Activated CD4-positive, alpha-beta T cell treated with anti-CD3 and anti-CD28 coated beads, Interleukin-10, Interleukin-2, amounts not matched to agents 100 ng/mL and 50 ng/mL, durations not matched to agents 16 hours and 8 hours (primary cell): ENCODE results near the gene AKT1S1.
"Not testable (repeated sequence)": the region's sequence is repeated elsewhere in the genome, so short reads cannot be mapped to it uniquely, and the experiment has no call there.

Experiments used
- DNase-seq: peaks from one replicate; pipeline ENCODE4 v3.0.0-alpha.2; 2020

AKT1S1 gene

DNA sequence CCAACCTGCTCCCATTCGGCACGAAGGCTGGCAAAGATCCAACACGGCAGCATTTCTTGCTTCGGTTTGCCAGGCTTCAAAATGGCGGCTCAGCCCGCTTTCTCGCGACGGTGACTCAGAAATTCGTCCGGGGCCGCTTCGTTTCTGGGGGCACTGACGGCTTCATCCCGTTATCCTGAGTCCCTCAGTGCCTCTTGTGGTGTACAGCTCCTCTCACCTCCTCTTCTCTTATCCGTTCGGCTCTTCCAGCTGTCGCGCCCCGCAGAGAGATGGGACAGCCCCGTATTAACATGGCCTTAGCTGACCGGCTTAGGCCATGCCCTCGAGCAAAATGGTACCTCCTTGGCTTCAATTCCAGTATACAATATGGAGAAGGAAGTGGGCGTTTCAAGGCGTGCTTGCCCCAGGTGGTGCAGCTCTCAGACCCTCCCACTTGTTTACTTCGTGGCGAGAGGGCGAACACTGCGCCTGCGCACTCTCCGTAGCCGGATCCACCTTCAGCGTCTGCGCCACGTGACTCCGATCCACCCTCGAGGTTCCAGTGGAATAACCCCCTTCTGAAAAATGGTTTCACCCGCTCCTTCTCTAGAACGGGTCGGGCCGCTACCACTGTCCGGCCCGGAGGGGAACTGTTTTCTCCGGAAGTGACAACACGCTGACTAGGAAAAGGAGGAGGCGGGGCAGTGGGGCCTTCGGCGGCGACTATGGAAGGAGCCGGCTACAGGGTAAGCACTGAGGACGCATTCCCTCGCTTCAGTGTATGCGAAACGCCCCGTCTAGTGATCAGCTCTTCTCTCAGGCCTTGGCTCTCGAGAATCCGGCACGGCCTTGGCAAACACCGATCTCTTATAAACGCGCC lies at the start of gene AKT1S1, which contains the start of gene TBC1D17:
Gene AKT1S1 (minus strand): TSS at position 336 of the 859 bp plus-strand sequence. CDS start 4,060 bp downstream, outside the sequence.
Gene TBC1D17 (plus strand): TSS at position 683 of the 859 bp plus-strand sequence. CDS start 22 bp downstream, at position 705.
- peak; percentile 99 for DNase-seq

DNA sequence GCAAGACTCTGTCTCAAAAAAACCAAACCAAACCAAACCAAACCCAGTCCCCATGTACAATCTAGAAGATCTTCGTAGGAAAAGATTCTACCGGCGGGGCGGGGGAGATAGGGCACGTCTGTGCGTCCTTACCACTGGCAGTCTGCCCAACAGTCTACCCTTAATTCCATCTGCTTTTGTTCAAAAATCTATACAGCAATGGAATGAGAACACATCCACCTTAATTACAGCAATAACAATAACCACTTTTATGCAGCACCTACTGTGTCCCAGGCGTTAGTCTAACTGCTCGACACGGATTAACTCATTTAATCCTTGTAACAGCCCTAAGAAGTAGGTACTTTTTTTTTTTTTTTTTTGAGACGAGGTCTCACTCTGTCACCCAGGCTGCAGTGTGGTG lies 49.4 kb upstream of the AKT1S1 start:
- DNase-seq: no peak

DNA sequence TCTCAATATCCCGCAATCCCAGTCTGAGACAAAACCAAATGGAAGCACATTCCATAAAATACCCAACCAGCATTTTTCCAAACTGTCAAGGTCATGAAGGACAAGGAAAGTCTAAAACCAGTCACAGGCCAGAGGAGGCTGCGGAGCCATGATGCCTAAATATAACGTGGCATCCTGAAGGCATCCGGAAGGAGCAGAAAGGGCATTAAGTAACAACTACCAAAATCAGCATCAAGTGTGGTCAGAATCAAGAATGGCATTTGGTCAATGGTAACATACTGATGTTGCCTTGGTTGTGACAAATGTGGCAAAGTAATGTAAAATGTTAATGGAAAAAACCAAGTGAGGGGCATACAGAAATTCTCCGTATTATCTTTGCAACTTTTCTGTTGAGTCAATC lies 48.3 kb upstream of the AKT1S1 start:
- no peak for DNase-seq

DNA sequence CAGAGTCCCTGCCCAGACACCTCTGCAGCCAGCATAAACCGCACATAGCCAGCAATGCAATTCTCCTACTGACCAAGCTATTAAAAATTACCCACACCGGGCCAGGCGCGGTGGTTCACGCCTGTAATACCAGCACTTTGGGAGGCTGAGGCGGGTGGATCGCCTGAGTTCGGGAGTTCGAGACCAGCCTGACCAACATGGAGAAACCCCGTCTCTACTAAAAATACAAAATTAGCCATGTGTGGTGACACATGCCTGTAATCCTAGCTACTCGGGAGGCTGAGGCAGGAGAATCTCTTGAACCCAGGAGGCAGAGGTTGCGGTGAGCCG lies 47.7 kb upstream of the AKT1S1 start:
- not testable (repeated sequence) for DNase-seq

DNA sequence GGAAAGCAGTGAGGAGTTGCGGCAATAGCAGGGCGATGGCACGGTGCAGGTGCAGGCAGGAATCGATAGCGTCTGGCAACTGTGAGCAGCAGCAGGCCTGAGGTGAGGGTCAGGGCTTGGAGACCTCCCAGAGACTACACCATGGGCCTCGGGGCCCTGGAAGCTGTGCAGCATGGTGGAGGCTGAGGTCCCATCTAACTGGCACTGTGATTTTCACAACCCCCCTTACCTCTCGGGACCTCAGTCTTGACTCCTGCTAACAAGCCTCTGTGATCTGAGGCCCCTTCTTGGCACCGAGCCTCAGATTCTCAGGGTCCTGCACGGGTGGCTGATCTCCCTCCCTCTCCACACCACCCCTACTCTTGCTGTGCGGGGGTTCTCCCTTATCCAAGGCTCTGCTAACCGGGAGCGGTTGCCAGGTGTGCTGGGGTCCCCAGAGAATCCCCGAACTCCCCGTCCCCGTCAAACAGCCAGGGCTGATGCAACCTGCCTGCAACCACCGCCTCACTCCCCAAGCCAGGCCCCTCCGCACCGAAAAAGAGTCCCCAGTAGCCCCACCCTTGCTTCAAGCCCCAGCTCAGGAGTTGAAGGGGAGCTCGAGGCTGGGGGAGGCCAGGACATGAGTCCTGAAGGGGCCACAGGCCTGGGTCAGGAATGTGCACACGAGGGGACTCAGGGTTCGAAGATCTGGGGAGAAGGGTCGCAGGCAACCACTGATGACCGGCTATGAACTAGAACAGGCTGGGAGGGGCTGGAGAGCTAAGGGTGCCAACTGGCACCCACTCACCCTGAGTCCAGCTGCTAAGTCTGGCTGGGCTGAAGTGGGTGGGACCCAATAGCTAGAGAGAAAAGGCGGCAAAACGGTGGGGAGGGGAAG lies 47.1 kb upstream of the AKT1S1 start:
- no peak for DNase-seq

GRCh38 chr19:49923055-49924003 lies 46.2 kb upstream of the AKT1S1 start:
- no peak for DNase-seq

DNA sequence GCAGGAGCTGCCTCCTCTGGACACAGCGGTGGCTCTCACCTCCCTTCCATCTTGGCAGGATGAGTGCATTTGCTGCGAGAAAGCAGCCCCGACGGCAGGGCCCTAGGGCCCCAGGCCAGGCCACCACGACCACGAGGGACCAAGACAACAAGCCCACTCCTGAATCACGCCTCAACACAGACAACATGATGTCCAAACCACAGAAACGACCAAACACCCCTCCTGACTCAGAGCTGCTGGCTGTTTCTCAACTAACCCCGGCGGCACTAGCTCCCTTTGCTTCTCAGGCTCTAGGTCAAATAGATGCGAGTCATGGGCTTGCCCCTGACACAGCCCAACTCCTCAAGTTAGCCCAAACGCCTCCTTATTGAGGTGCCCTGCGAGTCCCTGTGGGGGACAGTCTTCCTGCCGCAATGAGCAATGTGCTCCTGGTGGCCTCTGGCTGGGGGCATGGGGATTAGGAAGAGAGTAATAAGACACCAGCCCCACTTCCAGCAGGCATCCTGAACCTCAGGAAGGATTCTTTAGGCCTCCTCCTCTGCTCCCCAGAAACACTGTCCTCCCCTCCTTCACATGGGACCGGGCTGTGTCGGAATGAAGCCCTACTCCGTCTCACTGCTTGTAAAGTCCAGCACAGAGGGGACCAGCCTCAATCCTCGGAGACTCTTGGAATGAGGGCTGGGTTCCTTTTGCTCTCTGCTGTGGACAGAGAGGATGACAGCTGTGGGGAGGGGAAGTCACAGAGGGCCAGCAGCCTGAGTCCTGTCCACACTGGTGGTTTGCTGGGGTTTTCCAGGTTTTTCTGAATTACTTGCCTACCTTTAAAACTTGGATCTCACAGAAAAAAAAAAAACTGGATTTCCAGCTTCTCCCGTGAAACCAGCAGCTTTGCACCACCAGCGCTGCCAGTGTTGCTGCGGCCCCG lies 45.0 kb upstream of the AKT1S1 start:
- peak; percentile 28 for DNase-seq

DNA sequence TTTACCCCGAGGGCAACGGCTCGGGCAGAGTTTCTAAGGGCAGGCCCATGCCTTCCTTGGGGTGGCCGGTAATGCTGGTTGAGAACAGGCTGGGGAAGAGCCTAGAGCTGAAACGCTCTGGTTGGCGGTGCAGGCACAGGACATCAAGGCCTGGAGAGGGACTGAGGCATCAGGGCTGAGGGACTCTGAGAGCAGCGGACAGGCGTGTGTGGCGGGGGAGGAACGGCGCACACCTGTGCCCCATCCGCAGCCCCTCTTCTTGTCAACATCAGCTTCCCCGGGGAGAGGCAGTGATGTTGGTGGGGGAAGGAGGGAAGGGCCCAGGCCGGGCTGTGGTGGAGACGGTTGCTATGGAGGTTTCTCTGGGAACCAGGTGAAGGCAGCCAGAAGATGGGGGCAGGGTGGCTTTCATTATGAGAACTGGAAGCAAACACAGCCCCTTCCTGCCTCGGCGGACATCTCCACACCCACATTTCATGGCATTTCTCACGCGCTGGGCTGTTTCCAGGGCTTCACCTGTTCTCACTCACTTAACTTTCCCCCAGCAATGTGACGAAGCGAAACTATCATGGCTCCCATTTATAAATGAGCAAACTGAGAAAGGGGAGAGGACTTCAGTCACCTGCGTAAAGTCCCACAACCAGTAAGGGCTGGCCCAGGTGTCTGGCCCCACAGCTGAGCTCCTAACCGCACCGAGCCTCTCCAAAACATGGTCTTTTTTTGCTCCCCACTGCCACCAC lies 43.6 kb upstream of the AKT1S1 start:
- no peak for DNase-seq

DNA sequence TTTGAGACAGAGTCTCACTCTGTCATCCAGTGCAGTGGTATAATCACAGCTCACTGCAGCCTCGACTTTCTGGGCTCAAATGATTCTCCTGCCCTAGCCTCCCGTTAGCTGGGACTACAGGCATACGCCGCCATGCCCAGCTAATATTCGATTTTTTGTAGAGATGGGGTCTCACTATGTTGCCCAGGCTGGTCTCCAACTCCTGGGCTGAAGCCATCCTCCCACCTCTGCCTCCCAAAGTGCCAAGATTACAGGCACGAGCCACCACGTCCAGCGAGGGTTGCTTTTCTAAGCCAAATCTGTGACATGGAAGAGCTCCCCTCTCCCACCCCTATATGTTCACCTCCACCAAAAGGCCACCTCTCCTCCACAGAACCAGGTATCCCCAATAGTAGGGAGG lies 40.9 kb upstream of the AKT1S1 start:
- no peak for DNase-seq

DNA sequence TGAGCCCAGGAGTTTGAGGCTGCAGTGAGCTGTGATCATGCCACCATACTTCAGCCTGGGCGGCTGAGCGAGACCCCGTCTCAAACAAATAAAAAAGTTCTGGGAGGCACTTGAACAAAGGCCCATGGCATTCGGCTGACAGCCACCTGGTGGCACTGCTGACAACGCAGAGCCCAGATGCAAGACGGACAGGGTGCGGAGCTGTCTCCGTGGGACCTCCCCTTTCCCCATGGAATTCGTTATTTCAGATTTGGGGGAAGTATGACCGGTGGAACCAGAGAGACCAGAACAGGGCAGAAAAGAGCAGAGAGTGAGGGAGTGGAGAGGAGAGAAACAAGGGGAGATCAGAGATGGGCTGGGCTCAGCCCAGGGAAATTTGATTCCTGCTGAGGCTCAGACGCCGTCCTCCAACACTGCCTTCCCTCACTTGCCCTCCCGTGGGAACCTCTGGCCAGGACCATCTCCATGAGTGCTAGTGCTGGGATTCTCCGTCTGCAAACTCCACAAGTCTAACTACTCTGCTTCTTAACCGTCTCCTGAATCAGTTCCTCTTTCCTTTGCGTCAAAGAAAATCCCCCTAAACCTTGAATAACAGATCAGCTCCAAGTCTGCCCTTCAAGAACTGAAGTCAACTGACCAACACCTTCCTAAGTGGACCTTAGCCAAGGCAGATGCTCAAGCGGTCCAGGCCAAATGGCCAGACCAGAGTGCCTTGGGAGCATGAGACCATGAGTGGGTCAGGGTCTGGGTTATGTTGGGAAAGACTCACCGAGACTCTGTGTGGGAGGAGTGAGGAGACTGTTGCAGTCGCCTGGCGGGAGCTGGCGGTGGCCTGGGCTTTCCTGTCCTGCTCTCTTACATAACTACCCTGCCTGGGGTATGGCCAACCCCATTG lies 39.9 kb upstream of the AKT1S1 start:
- no peak for DNase-seq

DNA sequence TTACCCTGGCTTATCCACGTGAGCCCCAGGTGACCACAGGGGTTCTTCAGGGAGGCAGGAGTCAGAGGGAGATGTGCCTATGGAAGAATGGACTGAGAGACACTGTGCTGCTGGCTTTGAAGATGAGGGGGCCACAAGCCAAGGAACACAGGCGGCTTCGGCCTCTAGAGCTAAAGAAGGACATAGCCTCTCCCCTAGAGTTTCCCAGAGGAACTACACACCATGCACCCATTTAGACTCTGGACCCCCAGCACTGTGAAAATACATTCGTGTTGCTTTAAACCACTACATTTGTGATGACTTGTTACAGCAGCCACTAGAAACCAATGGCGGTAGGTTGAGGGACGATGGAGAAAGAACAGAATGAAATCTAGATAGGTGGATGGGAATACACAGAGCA lies 38.1 kb upstream of the AKT1S1 start:
- DNase-seq: no peak

GRCh38 chr19:49913720-49914119 lies 36.6 kb upstream of the AKT1S1 start:
- no peak for DNase-seq

- no peak for DNase-seq
These were observed 36.0 kb upstream of the AKT1S1 start for GRCh38 chr19:49912965-49913685.

DNA sequence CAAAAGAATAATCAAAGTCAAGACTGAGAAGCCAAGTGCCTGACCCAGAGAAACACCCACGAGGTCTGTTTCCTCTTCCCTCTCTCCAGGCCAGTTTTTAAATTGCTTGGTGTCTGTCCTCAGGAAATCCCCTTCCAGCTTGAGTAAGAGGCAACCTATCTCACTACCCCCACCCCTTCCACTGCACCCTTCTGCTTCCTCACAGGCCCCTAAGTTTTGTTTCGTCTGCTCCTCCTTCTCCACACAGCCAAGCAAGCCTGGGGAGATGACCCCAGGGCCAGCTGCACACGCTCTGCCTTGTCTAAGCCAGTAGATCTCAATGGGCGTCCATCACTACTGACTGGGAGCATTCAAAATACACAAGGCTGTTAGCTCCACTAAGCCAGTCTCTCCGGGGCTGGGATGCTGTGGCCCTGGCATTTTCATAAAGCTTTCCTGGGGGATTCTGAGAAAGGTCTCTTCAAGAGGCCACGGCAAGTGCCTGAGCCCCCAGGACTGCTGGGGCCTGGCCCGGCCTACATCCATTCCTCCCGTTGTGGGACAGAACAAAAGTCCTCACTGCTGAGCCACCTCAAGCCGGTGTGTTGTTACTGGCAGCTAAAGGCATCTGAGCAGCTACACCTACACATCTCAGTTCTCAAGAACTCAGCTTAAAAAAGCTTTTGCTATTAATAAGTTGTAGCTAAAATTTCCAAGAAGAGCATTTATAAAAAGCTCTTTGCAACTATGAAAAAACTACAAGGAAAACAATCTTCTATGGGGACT lies 34.4 kb upstream of the AKT1S1 start:
- peak; percentile 61 for DNase-seq

DNA sequence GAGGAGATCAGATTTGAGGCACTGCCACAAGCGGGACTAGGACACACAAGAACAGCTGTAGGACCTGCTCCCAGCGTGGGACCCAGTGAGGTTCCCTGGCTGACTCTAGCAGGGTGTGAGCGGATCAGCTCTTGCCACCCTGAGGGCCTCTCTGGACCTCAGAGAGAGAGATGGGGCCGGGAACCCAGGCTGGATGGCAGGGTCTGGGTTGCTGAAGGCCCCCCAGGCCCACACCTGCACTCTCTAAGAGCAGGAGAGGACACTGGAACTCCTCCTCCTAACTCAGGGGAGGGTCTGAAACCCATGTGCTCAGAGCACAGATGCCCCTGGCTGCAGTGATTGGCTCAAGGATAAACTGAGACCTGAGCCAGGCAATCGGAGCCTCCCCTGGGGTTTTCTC lies 33.0 kb upstream of the AKT1S1 start:
- no peak for DNase-seq

GRCh38 chr19:49908480-49909420 lies 31.6 kb upstream of the AKT1S1 start:
- DNase-seq: no peak
